ENCODE measurements around the gene TTC28.

TTC28 gene

GRCh38 chr22:28506150-28506535 lies 173.5 kb downstream of the TTC28 start:
- Histone ChIP-seq H3K79me2 (ENCODE audit: insufficient read depth, low read length) (no peaks in the 10 kb centered on the region), H3K27me3 (ENCODE audit: insufficient read depth, low read length, poor library complexity, severe bottlenecking) (no peaks in the 10 kb centered on the region)
- TF ChIP-seq EZH2phosphoT487 (IDR thresholded peaks at IDR 0.05; ENCODE audit: borderline replicate concordance): no peak
- TF ChIP-seq, protein P1, sequence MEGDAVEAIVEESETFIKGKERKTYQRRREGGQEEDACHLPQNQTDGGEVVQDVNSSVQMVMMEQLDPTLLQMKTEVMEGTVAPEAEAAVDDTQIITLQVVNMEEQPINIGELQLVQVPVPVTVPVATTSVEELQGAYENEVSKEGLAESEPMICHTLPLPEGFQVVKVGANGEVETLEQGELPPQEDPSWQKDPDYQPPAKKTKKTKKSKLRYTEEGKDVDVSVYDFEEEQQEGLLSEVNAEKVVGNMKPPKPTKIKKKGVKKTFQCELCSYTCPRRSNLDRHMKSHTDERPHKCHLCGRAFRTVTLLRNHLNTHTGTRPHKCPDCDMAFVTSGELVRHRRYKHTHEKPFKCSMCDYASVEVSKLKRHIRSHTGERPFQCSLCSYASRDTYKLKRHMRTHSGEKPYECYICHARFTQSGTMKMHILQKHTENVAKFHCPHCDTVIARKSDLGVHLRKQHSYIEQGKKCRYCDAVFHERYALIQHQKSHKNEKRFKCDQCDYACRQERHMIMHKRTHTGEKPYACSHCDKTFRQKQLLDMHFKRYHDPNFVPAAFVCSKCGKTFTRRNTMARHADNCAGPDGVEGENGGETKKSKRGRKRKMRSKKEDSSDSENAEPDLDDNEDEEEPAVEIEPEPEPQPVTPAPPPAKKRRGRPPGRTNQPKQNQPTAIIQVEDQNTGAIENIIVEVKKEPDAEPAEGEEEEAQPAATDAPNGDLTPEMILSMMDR (conservative IDR thresholded peaks at IDR 0.05; ENCODE audit: low read length): no peak

GRCh38 chr22:28505416-28506149 lies 174.1 kb downstream of the TTC28 start:
- TF ChIP-seq EZH2phosphoT487 (IDR thresholded peaks at IDR 0.05; ENCODE audit: borderline replicate concordance): no peak
- TF ChIP-seq, protein P1 (conservative IDR thresholded peaks at IDR 0.05; ENCODE audit: low read length): no peak
- H3K9ac ChIP-seq (ENCODE audit: low read depth, low read length, poor library complexity, severe bottlenecking): peak overlapping the region; percentile 18
- no peaks in the 10 kb centered on the region for H3K27me3 ChIP-seq (ENCODE audit: insufficient read depth, low read length, poor library complexity, severe bottlenecking)
- H3K9me3 ChIP-seq (ENCODE audit: insufficient read depth, low read depth, low read length): peaks cover 5% of the 10 kb centered on the region; the same call in 1 of the 2 replicates
- no peaks in the 10 kb centered on the region for H3K36me3 ChIP-seq (ENCODE audit: insufficient read depth, low read length)
- no peaks in the 10 kb centered on the region for H4K20me1 ChIP-seq (ENCODE audit: insufficient read depth, low read length, poor library complexity, severe bottlenecking)
- no peaks in the 10 kb centered on the region for H3K79me2 ChIP-seq (ENCODE audit: insufficient read depth, low read length)
- H3K4me3 ChIP-seq (ENCODE audit: low read length, poor library complexity, severe bottlenecking): no peak overlapping the region
- H3K4me1 ChIP-seq (ENCODE audit: insufficient read depth, low read length, poor library complexity, severe bottlenecking): peaks cover 47% of the 10 kb centered on the region
- no peaks in the 10 kb centered on the region for H3K9me2 ChIP-seq (replicated peaks; ENCODE audit: low read depth, low read length)
- 0 out of 2 replicates have a peak, but pooled peaks cover 3% of the 10 kb centered on the region for H3F3A ChIP-seq (ENCODE audit: low read depth)
- no peak overlapping the region for H2AFZ ChIP-seq (ENCODE audit: low read length)
- no peak overlapping the region for H3K4me2 ChIP-seq (ENCODE audit: low read depth, low read length, poor library complexity, severe bottlenecking)

More at GRCh38 chr22:28506150-28506535, 173.5 kb downstream of the TTC28 start:
- Histone ChIP-seq H3K4me3 (ENCODE audit: low read length, poor library complexity, severe bottlenecking) (no peak overlapping the region), H3K4me1 (ENCODE audit: insufficient read depth, low read length, poor library complexity, severe bottlenecking) (peaks cover 42% of the 10 kb centered on the region), H3K9me2 (replicated peaks; ENCODE audit: low read depth, low read length) (no peaks in the 10 kb centered on the region), H4K20me1 (ENCODE audit: insufficient read depth, low read length, poor library complexity, severe bottlenecking) (no peaks in the 10 kb centered on the region), H3K36me3 (ENCODE audit: insufficient read depth, low read length) (no peaks in the 10 kb centered on the region), H3K4me2 (ENCODE audit: low read depth, low read length, poor library complexity, severe bottlenecking) (no peak overlapping the region), H2AFZ (ENCODE audit: low read length) (no peak overlapping the region), H3K9me3 (ENCODE audit: insufficient read depth, low read depth, low read length) (peaks cover 9% of the 10 kb centered on the region; the same call in 1 of the 2 replicates), H3F3A (ENCODE audit: low read depth) (0 out of 2 replicates have a peak, but pooled peaks cover 3% of the 10 kb centered on the region), H3K9ac (ENCODE audit: low read depth, low read length, poor library complexity, severe bottlenecking) (peak overlapping the region; percentile 18)

- Histone ChIP-seq H3K27me3 (ENCODE audit: insufficient read depth, low read length, poor library complexity, severe bottlenecking) (no peaks in the 10 kb centered on the region), H3K36me3 (ENCODE audit: insufficient read depth, low read length) (no peaks in the 10 kb centered on the region), H4K20me1 (ENCODE audit: insufficient read depth, low read length, poor library complexity, severe bottlenecking) (no peaks in the 10 kb centered on the region), H2AFZ (ENCODE audit: low read length) (0 out of 2 replicates have a peak overlapping the region, but pooled peaks have one; percentile 10), H3K4me1 (ENCODE audit: insufficient read depth, low read length, poor library complexity, severe bottlenecking) (peaks cover 76% of the 10 kb centered on the region), H3K9me2 (replicated peaks; ENCODE audit: low read depth, low read length) (no peaks in the 10 kb centered on the region), H3K9ac (ENCODE audit: low read depth, low read length, poor library complexity, severe bottlenecking) (peak overlapping the region; percentile 34), H3K79me2 (ENCODE audit: insufficient read depth, low read length) (no peaks in the 10 kb centered on the region), H3K9me3 (ENCODE audit: insufficient read depth, low read depth, low read length) (no peaks in the 10 kb centered on the region), H3F3A (ENCODE audit: low read depth) (peaks cover 11% of the 10 kb centered on the region; the same call in 1 of the 2 replicates), H3K4me3 (ENCODE audit: low read length, poor library complexity, severe bottlenecking) (peak overlapping the region; percentile 26), H3K4me2 (ENCODE audit: low read depth, low read length, poor library complexity, severe bottlenecking) (peak overlapping the region; percentile 66)
- TF ChIP-seq EZH2phosphoT487 (IDR thresholded peaks at IDR 0.05; ENCODE audit: borderline replicate concordance): no peak
- TF ChIP-seq, protein P1 (conservative IDR thresholded peaks at IDR 0.05; ENCODE audit: low read length): no peak
These were observed 179.6 kb downstream of the TTC28 start for GRCh38 chr22:28500006-28500405.

Measured in Loucy (cell line).